Effector CD4-positive, alpha-beta T cell (primary cell): ENCODE data around the gene GDI2.

ENCODE experiments used
- DNase-seq: peaks from one replicate; pipeline ENCODE4 v3.0.0-alpha.2; 2020

The GDI2 gene

GRCh38 chr10:5738427-5738826 lies 74.8 kb downstream of the GDI2 start:
- no peak for DNase-seq

GRCh38 chr10:5737352-5737751 lies 75.9 kb downstream of the GDI2 start:
- DNase-seq = no peak

DNA sequence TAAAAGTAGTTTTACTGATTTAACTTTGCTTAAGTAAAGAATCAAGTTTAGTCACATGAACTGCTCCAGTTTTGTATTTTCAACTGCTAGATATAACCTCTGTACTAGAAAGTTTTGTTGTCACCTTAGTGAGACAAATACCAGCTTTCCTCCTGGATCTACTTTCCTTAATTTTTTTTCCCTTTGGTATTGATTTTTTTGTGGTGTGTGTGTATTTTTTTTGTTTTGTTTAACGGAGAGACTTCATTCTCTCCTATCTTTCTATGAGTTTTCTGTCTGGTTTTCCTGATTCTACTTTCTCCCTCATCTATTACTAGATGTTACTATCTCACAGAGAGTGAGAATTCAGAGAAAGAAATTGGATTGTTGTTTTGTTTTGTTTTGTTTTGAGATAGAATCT lies 76.6 kb downstream of the GDI2 start:
- DNase-seq = no peak

DNA sequence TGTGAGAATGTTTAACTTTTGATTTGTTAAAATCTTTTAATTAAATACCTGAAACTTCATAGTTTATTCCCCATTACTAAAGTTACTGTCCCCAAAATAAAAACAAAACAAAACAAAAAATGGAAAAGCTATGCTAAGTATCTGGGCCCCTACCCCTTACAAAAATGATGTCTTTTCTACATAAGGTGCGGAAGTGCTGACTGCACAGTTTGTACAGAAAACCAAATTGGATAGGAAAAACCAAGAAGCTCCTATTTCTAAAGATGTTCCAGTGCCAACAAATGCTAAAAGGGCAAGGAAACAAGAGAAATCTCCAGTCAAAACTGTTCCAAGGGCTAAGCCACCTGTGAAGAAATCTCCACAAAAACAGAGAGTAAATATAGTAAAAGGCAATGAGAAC lies 78.1 kb downstream of the GDI2 start:
- no peak for DNase-seq

DNA sequence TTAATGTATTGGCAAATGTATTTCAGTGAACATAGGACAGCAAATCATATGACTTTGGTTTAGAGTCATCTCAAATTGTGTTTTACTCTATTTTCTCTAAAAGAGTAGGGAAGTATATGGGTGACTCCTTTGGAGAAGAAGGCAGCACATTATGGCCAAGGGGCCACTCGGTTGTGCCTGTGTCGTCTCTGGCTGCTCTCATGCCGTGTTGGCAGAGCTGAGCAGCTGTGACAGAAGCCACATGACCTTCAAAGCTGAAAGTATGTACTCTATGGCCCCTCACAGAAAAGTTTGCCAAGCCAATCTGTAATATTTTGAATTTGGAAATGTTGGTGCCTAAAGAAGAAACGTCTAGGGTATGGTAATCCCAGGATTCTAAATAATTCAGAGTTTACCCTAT lies 81.1 kb downstream of the GDI2 start:
- no peak for DNase-seq

DNA sequence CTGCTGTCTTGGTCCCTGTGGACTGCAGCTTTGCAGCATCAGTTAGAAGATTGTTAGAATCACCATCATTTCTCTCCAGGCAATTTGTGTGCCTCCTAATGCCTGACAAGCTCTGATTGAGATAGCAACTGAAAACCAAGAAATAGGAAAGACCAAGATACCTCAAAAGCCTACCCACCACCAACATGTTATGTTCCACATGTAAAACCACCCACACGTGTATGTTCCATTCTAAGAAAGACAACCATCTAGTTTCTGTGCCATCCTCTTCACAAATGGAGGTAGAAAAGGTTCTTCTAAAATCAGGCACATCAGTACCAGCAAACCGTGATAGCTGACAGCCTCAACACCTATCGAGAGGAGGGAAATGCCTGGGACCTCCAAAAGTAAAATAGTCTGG lies 81.7 kb downstream of the GDI2 start:
- DNase-seq = no peak

GRCh38 chr10:5730766-5731165 lies 82.5 kb downstream of the GDI2 start:
- no peak for DNase-seq

DNA sequence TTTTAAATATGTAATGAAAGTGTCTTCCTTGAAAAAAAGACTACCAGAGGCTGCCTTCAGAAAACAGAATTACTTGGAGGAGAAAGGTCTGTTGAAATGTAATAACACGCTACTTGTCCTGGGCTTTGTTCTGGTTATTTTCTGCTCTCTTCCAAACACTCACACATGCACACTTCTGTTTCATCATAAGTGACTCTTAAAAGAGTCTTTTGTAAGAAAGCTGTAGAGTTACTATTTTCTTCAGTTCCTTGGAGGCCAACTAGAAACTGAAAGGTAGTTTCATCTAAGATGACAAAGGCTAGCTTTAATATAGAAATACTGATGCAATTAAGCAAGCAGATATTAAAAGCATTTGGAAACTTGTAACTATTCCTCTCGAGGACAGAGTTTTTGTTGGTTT lies 89.5 kb downstream of the GDI2 start:
- no peak for DNase-seq

DNA sequence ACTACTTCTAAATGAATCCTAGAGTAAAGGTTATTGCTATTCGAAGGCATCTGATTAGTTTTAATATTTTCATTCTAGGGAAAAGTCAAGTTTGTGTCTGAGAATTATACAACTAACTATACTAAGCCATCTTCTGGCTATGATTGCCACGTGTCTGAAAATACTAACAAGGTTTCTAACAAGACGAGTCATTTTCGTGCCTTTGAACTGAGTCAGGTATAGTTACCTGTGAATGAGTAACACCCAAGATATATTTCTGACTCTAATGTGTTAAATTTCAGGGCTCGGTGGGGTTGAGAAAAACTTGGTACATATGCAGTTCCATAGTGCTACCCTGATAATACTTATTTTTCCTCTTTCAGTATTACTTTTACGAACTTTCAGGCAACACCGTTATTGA lies 93.1 kb downstream of the GDI2 start:
- DNase-seq = no peak

DNA sequence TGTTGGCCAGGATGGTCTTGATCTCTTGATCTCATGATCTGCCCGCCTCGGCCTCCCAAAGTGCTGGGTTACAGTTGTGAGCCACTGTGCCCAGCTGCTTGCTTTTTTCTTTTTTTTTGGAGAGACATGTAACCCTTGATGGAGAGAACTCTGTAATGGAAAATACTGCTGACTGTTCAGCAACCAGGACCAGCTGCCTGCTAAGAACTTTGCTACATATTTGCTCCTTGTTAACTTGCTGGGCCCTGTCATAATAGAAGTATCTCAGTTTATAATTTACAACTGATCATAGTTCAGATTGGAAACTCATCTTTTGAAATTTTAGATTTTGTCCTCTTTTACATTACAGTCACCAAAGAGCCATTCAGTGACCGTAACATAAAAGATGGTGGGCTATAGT lies 93.7 kb downstream of the GDI2 start:
- DNase-seq = no peak
